HG03558 (cell line): ENCODE data around the gene ANXA2.
"Not testable (repeated sequence)": the region's sequence is repeated elsewhere in the genome, so short reads cannot be mapped to it uniquely, and the experiment has no call there.

Experiments used
- ATAC-seq: cut with Tn5 transposase; IDR thresholded peaks from one replicate; pipeline ENCODE4 v1.9.1; 2021; ENCODE audit warnings: moderate number of reproducible peaks; ENCODE audit not compliant: unreplicated experiment; ENCODE audit errors: extremely low read depth

Gene ANXA2

GRCh38 chr15:60411774-60412425, 14.1 kb upstream of the ANXA2 start:
- ATAC-seq: no peak

- ATAC-seq: not testable (repeated sequence)
Measured at GRCh38 chr15:60410350-60410749, 12.6 kb upstream of the ANXA2 start.

GRCh38 chr15:60408463-60408981, 10.7 kb upstream of the ANXA2 start:
- no peak for ATAC-seq

- ATAC-seq: no peak
Measured at GRCh38 chr15:60407415-60407805, 9.6 kb upstream of the ANXA2 start.

GRCh38 chr15:60406513-60407414, 9.0 kb upstream of the ANXA2 start:
- no peak for ATAC-seq

GRCh38 chr15:60405399-60405798, 7.6 kb upstream of the ANXA2 start:
- ATAC-seq: no peak

GRCh38 chr15:60404351-60404750, 6.6 kb upstream of the ANXA2 start:
- ATAC-seq: not testable (repeated sequence)

GRCh38 chr15:60400944-60401343, 3.2 kb upstream of the ANXA2 start:
- no peak for ATAC-seq

GRCh38 chr15:60399931-60400330, 2.1 kb upstream of the ANXA2 start:
- ATAC-seq: no peak

GRCh38 chr15:60399246-60399915, 1.6 kb upstream of the ANXA2 start:
- no peak for ATAC-seq

GRCh38 chr15:60396958-60397771, 621 bp downstream of the ANXA2 start:
- ATAC-seq: peak; percentile 62

GRCh38 chr15:60396560-60396957, 1.2 kb downstream of the ANXA2 start:
- no peak for ATAC-seq

GRCh38 chr15:60396100-60396499, 1.7 kb downstream of the ANXA2 start:
- ATAC-seq: no peak

GRCh38 chr15:60395276-60396011, 2.3 kb downstream of the ANXA2 start:
- no peak for ATAC-seq

GRCh38 chr15:60394689-60395097, 3.1 kb downstream of the ANXA2 start:
- ATAC-seq: no peak

- no peak for ATAC-seq
Measured at GRCh38 chr15:60392986-60393790, 4.6 kb downstream of the ANXA2 start.

- ATAC-seq: no peak
Measured at GRCh38 chr15:60392601-60392985, 5.2 kb downstream of the ANXA2 start.

GRCh38 chr15:60391722-60392315, 6.0 kb downstream of the ANXA2 start:
- no peak for ATAC-seq
